ENCODE results near the gene RBCK1. TPM values are rescaled to one million over a fixed set of nuclear protein-coding genes. Genes with fewer than 3 reads are reported as not detected.

Gene RBCK1
- total RNA-seq, 1 donor from 2014 or later = 108 TPM

GRCh38 chr20:416950-417800 lies 9.1 kb downstream of the RBCK1 start:
- H3K36me3 Mint-ChIP-seq (ENCODE audit: insufficient read depth) = peaks cover 29% of the 10 kb centered on the region

GRCh38 chr20:417801-418342 lies 9.8 kb downstream of the RBCK1 start:
- peaks cover 27% of the 10 kb centered on the region for H3K36me3 Mint-ChIP-seq (ENCODE audit: insufficient read depth)
- no peaks in the 10 kb centered on the region for H3K9me3 Mint-ChIP-seq (ENCODE audit: low read depth)
- no peak overlapping the region for H3K27ac Mint-ChIP-seq

More at GRCh38 chr20:416950-417800, 9.1 kb downstream of the RBCK1 start:
- TF ChIP-seq CTCF (IDR thresholded peaks at IDR 0.05; ENCODE audit: unreplicated experiment) = no peak
- Mint-ChIP-seq H3K9me3 (ENCODE audit: low read depth) (peaks cover 3% of the 10 kb centered on the region), H3K27me3 (no peaks in the 10 kb centered on the region), H3K27ac (peak overlapping the region; percentile 25), H3K4me1 (ENCODE audit: low read depth) (no peaks in the 10 kb centered on the region), H3K4me3 (ENCODE audit: low read depth) (no peak overlapping the region)
- DNase-seq (ENCODE audit: low spot score, unreplicated experiment) = no peak

GRCh38 chr20:418858-419365 lies 10.8 kb downstream of the RBCK1 start:
- DNase-seq (ENCODE audit: low spot score, unreplicated experiment) = no peak
- no peak overlapping the region for H3K27ac Mint-ChIP-seq
- no peaks in the 10 kb centered on the region for H3K9me3 Mint-ChIP-seq (ENCODE audit: low read depth)
- H3K4me1 Mint-ChIP-seq (ENCODE audit: low read depth) = no peaks in the 10 kb centered on the region
- peaks cover 24% of the 10 kb centered on the region for H3K36me3 Mint-ChIP-seq (ENCODE audit: insufficient read depth)
- no peak overlapping the region for H3K4me3 Mint-ChIP-seq (ENCODE audit: low read depth)
- no peaks in the 10 kb centered on the region for H3K27me3 Mint-ChIP-seq
- no peak for TF ChIP-seq CTCF (IDR thresholded peaks at IDR 0.05; ENCODE audit: unreplicated experiment)

More at GRCh38 chr20:417801-418342, 9.8 kb downstream of the RBCK1 start:
- TF ChIP-seq CTCF (IDR thresholded peaks at IDR 0.05; ENCODE audit: unreplicated experiment) = no peak
- no peaks in the 10 kb centered on the region for H3K4me1 Mint-ChIP-seq (ENCODE audit: low read depth)
- H3K27me3 Mint-ChIP-seq = no peaks in the 10 kb centered on the region
- no peak for DNase-seq (ENCODE audit: low spot score, unreplicated experiment)
- no peak overlapping the region for H3K4me3 Mint-ChIP-seq (ENCODE audit: low read depth)

- Mint-ChIP-seq H3K9me3 (ENCODE audit: low read depth) (no peaks in the 10 kb centered on the region), H3K4me3 (ENCODE audit: low read depth) (no peak overlapping the region), H3K27me3 (no peaks in the 10 kb centered on the region), H3K36me3 (ENCODE audit: insufficient read depth) (peaks cover 26% of the 10 kb centered on the region), H3K4me1 (ENCODE audit: low read depth) (no peaks in the 10 kb centered on the region), H3K27ac (no peak overlapping the region)
- no peak for DNase-seq (ENCODE audit: low spot score, unreplicated experiment)
- TF ChIP-seq CTCF (IDR thresholded peaks at IDR 0.05; ENCODE audit: unreplicated experiment) = no peak
These were observed 11.6 kb downstream of the RBCK1 start for GRCh38 chr20:419556-420165.

GRCh38 chr20:420166-420620 lies 12.1 kb downstream of the RBCK1 start:
- H3K4me1 Mint-ChIP-seq (ENCODE audit: low read depth) = no peaks in the 10 kb centered on the region
- H3K27ac Mint-ChIP-seq = no peak overlapping the region
- H3K4me3 Mint-ChIP-seq (ENCODE audit: low read depth) = no peak overlapping the region
- no peaks in the 10 kb centered on the region for H3K27me3 Mint-ChIP-seq
- no peaks in the 10 kb centered on the region for H3K9me3 Mint-ChIP-seq (ENCODE audit: low read depth)
- H3K36me3 Mint-ChIP-seq (ENCODE audit: insufficient read depth) = peaks cover 29% of the 10 kb centered on the region
- no peak for TF ChIP-seq CTCF (IDR thresholded peaks at IDR 0.05; ENCODE audit: unreplicated experiment)
- DNase-seq (ENCODE audit: low spot score, unreplicated experiment) = no peak

All from progenitor cell of endocrine pancreas (in vitro differentiated cells).